ENCODE data around the gene SAMD4B. TPM values are rescaled to one million over a fixed set of nuclear protein-coding genes. Genes with fewer than 3 reads are reported as not detected.
A peak's percentile ranks its signal among the peaks of the same experiment; 100 is the strongest.

SAMD4B gene
- total RNA-seq, 1 donor from 2014 or later = 158 TPM

- DNase-seq (ENCODE audit: low read depth, low spot score) = no peak
- TF ChIP-seq CTCF (conservative IDR thresholded peaks at IDR 0.05) = no peak
- Mint-ChIP-seq H3K27me3 (ENCODE audit: low read depth) (peaks cover 2% of the 10 kb centered on the region), H3K4me1 (peaks cover 34% of the 10 kb centered on the region), H3K4me3 (peak overlapping the region; percentile 1), H3K27ac (ENCODE audit: unreplicated experiment) (no peak overlapping the region), H3K9me3 (no peaks in the 10 kb centered on the region), H3K36me3 (ENCODE audit: low read depth) (peaks cover 14% of the 10 kb centered on the region)
Measured at GRCh38 chr19:39425744-39426143, 83.5 kb downstream of the SAMD4B start.

GRCh38 chr19:39426170-39426569, 83.9 kb downstream of the SAMD4B start:
- peaks cover 2% of the 10 kb centered on the region for H3K27me3 Mint-ChIP-seq (ENCODE audit: low read depth)
- no peaks in the 10 kb centered on the region for H3K9me3 Mint-ChIP-seq
- H3K4me1 Mint-ChIP-seq = peaks cover 36% of the 10 kb centered on the region
- H3K36me3 Mint-ChIP-seq (ENCODE audit: low read depth) = peaks cover 14% of the 10 kb centered on the region
- H3K27ac Mint-ChIP-seq (ENCODE audit: unreplicated experiment) = peak overlapping the region; percentile 5
- no peak for DNase-seq (ENCODE audit: low read depth, low spot score)
- no peak for TF ChIP-seq CTCF (conservative IDR thresholded peaks at IDR 0.05)
- H3K4me3 Mint-ChIP-seq = peak overlapping the region; percentile 1

GRCh38 chr19:39427707-39428106, 85.5 kb downstream of the SAMD4B start:
- Mint-ChIP-seq H3K27ac (ENCODE audit: unreplicated experiment) (no peak overlapping the region), H3K9me3 (no peaks in the 10 kb centered on the region), H3K4me1 (peaks cover 36% of the 10 kb centered on the region), H3K36me3 (ENCODE audit: low read depth) (peaks cover 14% of the 10 kb centered on the region), H3K27me3 (ENCODE audit: low read depth) (peaks cover 2% of the 10 kb centered on the region), H3K4me3 (no peak overlapping the region)
- TF ChIP-seq CTCF (conservative IDR thresholded peaks at IDR 0.05) = no peak
- no peak for DNase-seq (ENCODE audit: low read depth, low spot score)

GRCh38 chr19:39428283-39429112, 86.3 kb downstream of the SAMD4B start:
- Mint-ChIP-seq H3K4me3 (peak overlapping the region; percentile 76), H3K4me1 (peaks cover 36% of the 10 kb centered on the region), H3K27me3 (ENCODE audit: low read depth) (peaks cover 2% of the 10 kb centered on the region), H3K27ac (ENCODE audit: unreplicated experiment) (peak overlapping the region; percentile 43), H3K9me3 (no peaks in the 10 kb centered on the region), H3K36me3 (ENCODE audit: low read depth) (peaks cover 17% of the 10 kb centered on the region)
- DNase-seq (ENCODE audit: low read depth, low spot score) = no peak
- TF ChIP-seq CTCF (conservative IDR thresholded peaks at IDR 0.05) = no peak

- TF ChIP-seq CTCF (conservative IDR thresholded peaks at IDR 0.05) = no peak
- Mint-ChIP-seq H3K4me3 (peak overlapping the region; percentile 79), H3K36me3 (ENCODE audit: low read depth) (peaks cover 18% of the 10 kb centered on the region), H3K4me1 (peaks cover 43% of the 10 kb centered on the region), H3K27ac (ENCODE audit: unreplicated experiment) (peak overlapping the region; percentile 35), H3K9me3 (no peaks in the 10 kb centered on the region), H3K27me3 (ENCODE audit: low read depth) (peaks cover 5% of the 10 kb centered on the region)
- DNase-seq (ENCODE audit: low read depth, low spot score) = no peak
Measured at GRCh38 chr19:39430675-39431593, 88.7 kb downstream of the SAMD4B start.
